Activated CD8-positive, alpha-beta T cell treated with anti-CD3 and anti-CD28 coated beads for 36 hours (primary cell): ENCODE measurements around the gene PRR23E. TPM values are rescaled to one million over a fixed set of nuclear protein-coding genes. Genes with fewer than 3 reads are reported as not detected.

Source experiments
- ATAC-seq: fragments of 200-7000 bp; cut with Tn5 transposase; one replicate; pipeline ENCODE4 v1.10.0; 2021; ENCODE audit warnings: mild to moderate bottlenecking, moderate library complexity
- CTCF ChIA-PET: fragments of 350-600 bp; sonication (Branson Sonifier 250); formaldehyde crosslinking; loops from one replicate; lab custom pipeline; 2021; ENCODE audit warnings: antibody characterized with exemption; lab: Charles Lee
- POLR2A ChIA-PET: fragments of 350-600 bp; sonication (Branson Sonifier 250); formaldehyde crosslinking; loops from one replicate; lab custom pipeline; 2021; ENCODE audit warnings: antibody characterized with exemption; lab: Charles Lee
- DNase-seq: peaks from one replicate; pipeline ENCODE4 v3.0.0-alpha.2; 2020
- H3K27ac Mint-ChIP-seq: one replicate; pipeline ENCODE4 v1.8.0; 2021; ENCODE audit warnings: mild to moderate bottlenecking, mixed read lengths
- H3K27me3 Mint-ChIP-seq: one replicate; pipeline ENCODE4 v1.8.0; 2021; ENCODE audit warnings: mixed read lengths
- H3K36me3 Mint-ChIP-seq: one replicate; pipeline ENCODE4 v1.8.0; 2021; ENCODE audit warnings: low read depth, mixed read lengths
- H3K4me1 Mint-ChIP-seq: one replicate; pipeline ENCODE4 v1.8.0; 2021; ENCODE audit warnings: low read depth, mixed read lengths
- H3K4me3 Mint-ChIP-seq: one replicate; pipeline ENCODE4 v1.8.0; 2021; ENCODE audit warnings: mild to moderate bottlenecking, moderate library complexity, mixed read lengths
- H3K9me3 Mint-ChIP-seq: one replicate; pipeline ENCODE4 v1.8.0; 2021; ENCODE audit warnings: mixed read lengths
- intact Hi-C: fragments of 100-400 bp; cut with micrococcal nuclease; formaldehyde crosslinking; loops from one replicate; pipeline ENCODE4 v1.10.0; 2022
- total RNA-seq, 2 experiments: library from RNA; stranded (reverse); gene quantifications; one replicate each; pipeline ENCODE4 v1.2.3, GENCODE V29; 2021
- TF ChIP-seq, protein P1 (sequence below): fragments of 200-600 bp; IDR thresholded peaks from one replicate; pipeline ENCODE4 v1.8.0; 2022; ENCODE audit warnings: antibody characterized with exemption, mild to moderate bottlenecking

Gene PRR23E
- total RNA-seq, 2 experiments from 2014 or later, result not detected

DNA sequence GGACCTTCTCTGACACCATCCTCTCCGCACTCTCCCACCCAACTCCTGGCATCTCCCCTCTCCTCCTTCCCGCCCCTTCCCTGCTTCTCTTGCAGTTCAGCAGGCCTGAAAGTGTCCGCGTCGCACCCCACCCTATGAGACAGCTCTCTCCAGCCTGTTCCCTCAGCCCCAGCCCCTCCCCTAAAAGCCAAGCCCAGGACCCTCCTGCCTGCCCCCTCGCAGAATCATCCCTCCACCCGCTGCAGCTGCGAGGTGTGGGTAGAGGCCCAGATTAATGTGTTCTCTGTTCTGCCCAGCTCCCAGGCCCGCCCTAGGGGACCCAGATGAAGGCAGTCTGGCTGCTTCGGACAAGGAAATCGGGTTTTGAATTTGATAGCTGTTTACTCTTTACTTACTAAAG lies 410 bp downstream of the PRR23E start:
- TF ChIP-seq, protein P1, sequence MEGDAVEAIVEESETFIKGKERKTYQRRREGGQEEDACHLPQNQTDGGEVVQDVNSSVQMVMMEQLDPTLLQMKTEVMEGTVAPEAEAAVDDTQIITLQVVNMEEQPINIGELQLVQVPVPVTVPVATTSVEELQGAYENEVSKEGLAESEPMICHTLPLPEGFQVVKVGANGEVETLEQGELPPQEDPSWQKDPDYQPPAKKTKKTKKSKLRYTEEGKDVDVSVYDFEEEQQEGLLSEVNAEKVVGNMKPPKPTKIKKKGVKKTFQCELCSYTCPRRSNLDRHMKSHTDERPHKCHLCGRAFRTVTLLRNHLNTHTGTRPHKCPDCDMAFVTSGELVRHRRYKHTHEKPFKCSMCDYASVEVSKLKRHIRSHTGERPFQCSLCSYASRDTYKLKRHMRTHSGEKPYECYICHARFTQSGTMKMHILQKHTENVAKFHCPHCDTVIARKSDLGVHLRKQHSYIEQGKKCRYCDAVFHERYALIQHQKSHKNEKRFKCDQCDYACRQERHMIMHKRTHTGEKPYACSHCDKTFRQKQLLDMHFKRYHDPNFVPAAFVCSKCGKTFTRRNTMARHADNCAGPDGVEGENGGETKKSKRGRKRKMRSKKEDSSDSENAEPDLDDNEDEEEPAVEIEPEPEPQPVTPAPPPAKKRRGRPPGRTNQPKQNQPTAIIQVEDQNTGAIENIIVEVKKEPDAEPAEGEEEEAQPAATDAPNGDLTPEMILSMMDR, result no peak
- no peak overlapping the region for H3K4me3 Mint-ChIP-seq
- ATAC-seq (no peak), DNase-seq (no peak)
- H3K4me1 Mint-ChIP-seq, result no peaks in the 10 kb centered on the region
- H3K27ac Mint-ChIP-seq, result no peak overlapping the region
- H3K9me3 Mint-ChIP-seq, result peaks cover 8% of the 10 kb centered on the region
- H3K27me3 Mint-ChIP-seq, result peaks cover 7% of the 10 kb centered on the region
- intact Hi-C loops, result no loop called here
- POLR2A ChIA-PET, result no interaction called here
- CTCF ChIA-PET, result no interaction called here
- no peaks in the 10 kb centered on the region for H3K36me3 Mint-ChIP-seq

DNA sequence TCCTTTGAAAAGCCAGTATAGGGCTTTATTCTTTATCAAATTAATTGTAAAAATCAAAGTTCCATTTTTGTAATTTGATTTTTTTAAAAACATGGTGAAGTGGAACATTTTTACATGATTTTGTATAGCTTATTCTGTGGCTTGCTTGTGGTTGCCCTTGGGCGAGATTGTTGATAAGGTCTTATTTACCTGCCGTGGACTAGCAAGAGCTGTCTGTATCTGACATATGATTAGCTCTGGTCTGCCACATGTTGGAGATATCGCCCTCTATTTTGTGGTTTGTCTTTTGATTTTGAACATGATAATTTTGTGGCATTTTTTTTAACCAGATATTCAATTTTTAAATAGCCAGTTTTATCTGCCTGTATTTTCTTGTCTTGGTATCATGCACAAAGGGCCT lies 844 bp downstream of the PRR23E start:
- TF ChIP-seq, protein P1, result no peak
- Mint-ChIP-seq H3K9me3 (peaks cover 8% of the 10 kb centered on the region), H3K36me3 (no peaks in the 10 kb centered on the region), H3K4me1 (no peaks in the 10 kb centered on the region), H3K27me3 (peaks cover 7% of the 10 kb centered on the region), H3K27ac (no peak overlapping the region), H3K4me3 (no peak overlapping the region)
- ATAC-seq (no peak), DNase-seq (no peak)
- CTCF ChIA-PET, result no interaction called here
- intact Hi-C loops, result no loop called here
- POLR2A ChIA-PET, result no interaction called here

DNA sequence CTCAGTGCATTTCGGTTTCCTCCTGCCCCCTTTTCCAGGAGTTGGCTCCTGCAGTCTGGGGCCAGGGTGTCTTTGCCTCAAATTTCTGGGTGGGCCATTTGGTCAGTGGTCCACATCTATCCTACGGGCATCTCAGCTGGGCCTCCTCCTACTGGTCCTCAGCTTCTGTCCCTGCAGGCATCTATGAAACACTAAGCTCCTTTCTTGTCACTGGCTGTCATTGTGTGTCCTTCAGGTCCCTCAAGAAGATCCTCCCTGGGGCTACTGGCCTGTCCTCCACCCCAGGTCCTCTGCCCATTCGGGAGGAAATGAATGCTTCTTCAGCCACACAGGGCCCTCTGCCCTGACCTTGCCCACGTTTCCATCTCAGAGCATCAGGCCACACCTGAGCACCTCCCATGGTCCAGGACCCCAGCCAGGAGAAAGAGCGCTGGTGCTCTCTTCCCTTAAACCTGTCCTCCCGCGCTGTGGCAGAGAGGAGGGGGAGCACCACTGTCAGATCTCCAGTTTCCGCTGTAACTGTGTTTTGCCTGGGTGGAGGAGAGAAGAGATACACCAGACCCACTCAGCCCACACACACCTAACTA lies 1.8 kb downstream of the PRR23E start:
- Mint-ChIP-seq H3K36me3 (no peaks in the 10 kb centered on the region), H3K4me1 (no peaks in the 10 kb centered on the region), H3K27me3 (peaks cover 9% of the 10 kb centered on the region), H3K27ac (no peak overlapping the region), H3K9me3 (peaks cover 8% of the 10 kb centered on the region), H3K4me3 (no peak overlapping the region)
- intact Hi-C loops, result no loop called here
- no peak for ATAC-seq
- CTCF ChIA-PET, result interaction anchor here (0.6 kb wide), 1 partner anchor 1410 kb away, joined by 3 read pairs; no protein-coding TSS in a partner anchor
- no peak for DNase-seq
- POLR2A ChIA-PET, result no interaction called here
- TF ChIP-seq, protein P1, result no peak

DNA sequence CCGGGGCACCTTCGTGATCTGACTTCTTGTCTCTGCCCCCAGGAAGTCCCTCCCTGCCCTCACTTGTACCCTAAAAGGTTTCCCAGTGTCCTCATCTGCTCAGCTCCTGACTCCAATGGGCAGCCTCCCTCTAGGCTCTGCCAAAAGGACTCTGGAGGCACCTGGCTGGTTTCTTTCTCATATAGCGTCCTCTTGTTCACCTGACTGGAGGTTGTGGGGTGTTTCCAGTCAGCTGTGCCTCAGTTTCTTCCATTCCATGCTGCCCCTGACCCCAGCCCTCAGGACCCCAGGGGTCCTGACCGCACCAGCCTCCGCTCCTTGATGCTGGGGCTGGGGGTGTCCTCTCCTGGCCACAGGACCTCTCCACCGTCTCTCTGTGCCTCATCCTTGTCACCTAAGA lies 2.5 kb downstream of the PRR23E start:
- Mint-ChIP-seq H3K9me3 (peaks cover 8% of the 10 kb centered on the region), H3K27ac (no peak overlapping the region), H3K27me3 (peaks cover 9% of the 10 kb centered on the region), H3K4me3 (no peak overlapping the region), H3K36me3 (no peaks in the 10 kb centered on the region), H3K4me1 (no peaks in the 10 kb centered on the region)
- CTCF ChIA-PET, result interaction anchor here (0.6 kb wide), 1 partner anchor 1409 kb away, joined by 3 read pairs; no protein-coding TSS in a partner anchor
- ATAC-seq, result no peak
- TF ChIP-seq, protein P1, result no peak
- intact Hi-C loops, result no loop called here
- no peak for DNase-seq
- POLR2A ChIA-PET, result no interaction called here

DNA sequence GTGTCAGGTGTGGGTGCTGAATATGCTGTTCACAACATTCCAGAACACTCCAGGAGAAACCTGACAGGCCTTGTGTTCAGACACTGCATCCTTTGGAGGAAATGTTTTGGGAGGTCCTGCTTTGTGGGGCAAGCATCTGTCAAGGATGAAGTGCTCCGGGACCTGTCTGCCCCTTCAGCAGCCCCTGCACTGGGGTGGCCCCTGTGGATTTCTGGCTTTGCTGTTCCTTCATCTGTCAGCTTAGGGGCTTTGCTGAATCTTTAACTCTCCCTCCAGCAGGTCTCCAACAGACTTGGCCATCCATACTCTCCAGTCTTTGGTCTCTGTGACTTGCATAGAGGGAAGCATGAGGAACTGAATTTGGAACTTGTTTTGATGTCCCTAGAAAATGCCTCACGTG lies 3.1 kb downstream of the PRR23E start:
- H3K4me3 Mint-ChIP-seq, result no peak overlapping the region
- TF ChIP-seq, protein P1, result no peak
- intact Hi-C loops, result no loop called here
- H3K27me3 Mint-ChIP-seq, result peaks cover 10% of the 10 kb centered on the region
- no peaks in the 10 kb centered on the region for H3K4me1 Mint-ChIP-seq
- DNase-seq (no peak), ATAC-seq (no peak)
- H3K27ac Mint-ChIP-seq, result no peak overlapping the region
- H3K36me3 Mint-ChIP-seq, result no peaks in the 10 kb centered on the region
- H3K9me3 Mint-ChIP-seq, result peaks cover 6% of the 10 kb centered on the region
- ChIA-PET CTCF (no interaction called here), POLR2A (no interaction called here)
